GM19372 (cell line): ENCODE measurements around the gene FOXJ3.

Source experiments
- ATAC-seq: cut with Tn5 transposase; IDR thresholded peaks from one replicate; pipeline ENCODE4 v1.9.1; 2021; ENCODE audit warnings: mild to moderate bottlenecking, low read depth, moderate library complexity; ENCODE audit not compliant: unreplicated experiment

The FOXJ3 gene

DNA sequence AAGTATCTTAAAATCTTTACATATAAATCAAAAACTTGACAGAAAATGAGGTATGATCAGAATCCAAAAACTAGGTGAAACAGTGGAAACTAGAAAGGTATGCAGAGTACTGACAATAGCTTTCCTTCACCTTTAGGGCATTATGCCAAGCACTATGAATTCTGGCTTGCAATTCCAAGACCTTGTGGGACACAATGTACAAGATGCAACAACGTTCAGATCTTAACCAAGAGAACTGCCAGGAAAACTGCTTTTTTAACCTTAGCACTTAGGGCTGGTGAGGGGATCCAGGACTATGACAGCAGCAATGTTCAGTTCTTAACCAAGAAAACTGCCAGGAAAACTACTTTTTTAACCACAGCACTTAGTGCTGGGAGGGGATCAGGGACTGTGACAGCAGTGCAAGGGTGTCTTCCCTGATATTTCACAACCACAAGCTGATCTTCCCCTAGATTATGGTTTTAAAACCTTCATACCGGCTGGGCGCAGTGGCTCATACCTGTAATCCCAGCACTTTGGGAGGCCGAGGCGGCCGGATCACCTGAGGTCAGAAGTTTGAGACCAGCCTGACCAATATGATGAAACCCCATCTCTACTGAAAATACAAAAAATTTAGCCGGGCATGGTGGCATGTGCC is 22.3 kb downstream of the FOXJ3 start:
- ATAC-seq: no peak

DNA sequence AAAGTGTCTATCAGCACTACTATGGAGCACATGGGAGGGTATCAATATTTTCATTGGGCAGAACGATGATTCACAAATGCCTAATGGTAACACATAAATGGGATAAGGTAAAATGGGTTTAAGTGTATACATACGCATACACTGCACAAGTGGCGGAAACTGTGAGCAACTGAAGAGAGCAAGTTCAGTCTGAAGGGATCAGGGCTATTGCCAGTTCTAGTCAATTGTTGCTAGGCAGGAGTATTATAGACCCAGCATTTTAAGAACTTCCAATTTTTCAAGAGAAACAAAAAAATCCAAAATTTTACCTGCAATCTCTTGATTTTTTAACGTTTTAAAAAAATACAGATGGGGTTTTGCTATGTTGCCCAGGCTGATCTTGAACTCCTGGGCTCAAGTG is 23.1 kb downstream of the FOXJ3 start:
- no peak for ATAC-seq

DNA sequence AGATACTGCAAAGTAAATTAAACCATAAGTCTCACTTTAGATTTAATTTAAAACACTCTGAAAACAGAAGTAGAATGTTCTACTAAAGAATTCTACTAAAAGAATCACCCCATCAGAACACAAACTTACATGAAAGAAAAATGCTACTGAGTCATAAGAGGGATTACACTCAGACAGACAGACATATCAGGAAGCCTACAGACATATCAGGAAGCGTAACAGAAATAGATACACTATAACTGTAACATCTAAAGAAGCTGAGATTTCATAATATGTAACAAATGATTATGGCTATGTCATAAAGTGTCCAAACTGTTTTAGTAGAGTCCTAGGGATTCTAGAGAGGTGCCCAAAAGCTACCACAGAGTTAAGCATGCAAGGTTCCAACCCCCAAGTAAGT is 23.9 kb downstream of the FOXJ3 start:
- ATAC-seq: no peak

DNA sequence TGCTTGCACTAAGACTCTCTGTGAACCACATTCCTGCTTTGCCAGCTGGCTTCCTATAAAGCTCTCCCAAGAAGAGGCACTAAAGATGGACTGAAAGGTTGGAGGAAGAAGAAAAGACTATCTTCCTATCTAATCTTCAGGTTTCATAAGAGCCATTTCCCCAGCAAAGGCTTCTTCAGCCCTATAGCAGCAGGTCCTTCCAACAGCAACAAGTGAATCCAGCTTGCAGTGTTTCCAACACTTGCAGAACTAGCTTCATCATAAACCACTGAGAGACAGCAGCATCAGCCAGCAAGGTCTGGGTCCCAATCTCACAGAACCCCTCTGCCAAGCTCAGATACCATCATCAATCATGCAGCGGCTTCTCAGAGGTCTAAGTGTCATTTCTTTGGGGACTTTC is 28.1 kb downstream of the FOXJ3 start:
- ATAC-seq: no peak

DNA sequence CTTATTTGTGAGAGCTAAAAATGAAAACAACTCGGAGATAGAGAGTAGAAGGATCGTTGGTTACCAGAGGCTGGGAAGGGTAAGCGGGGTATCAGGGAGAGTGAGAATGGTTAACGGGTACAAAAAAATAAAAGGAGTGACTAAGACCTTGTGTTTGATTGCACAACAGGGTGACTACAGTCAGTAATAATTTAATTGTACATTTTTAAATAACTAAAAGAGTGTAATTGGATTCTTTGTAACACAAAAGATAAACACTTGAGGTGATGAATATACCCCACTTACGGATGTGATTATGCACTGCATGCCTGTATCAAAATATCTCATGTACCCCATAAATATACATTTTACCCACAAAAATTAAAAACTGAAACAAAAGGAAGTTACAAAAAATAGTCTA is 29.4 kb downstream of the FOXJ3 start:
- ATAC-seq: no peak

DNA sequence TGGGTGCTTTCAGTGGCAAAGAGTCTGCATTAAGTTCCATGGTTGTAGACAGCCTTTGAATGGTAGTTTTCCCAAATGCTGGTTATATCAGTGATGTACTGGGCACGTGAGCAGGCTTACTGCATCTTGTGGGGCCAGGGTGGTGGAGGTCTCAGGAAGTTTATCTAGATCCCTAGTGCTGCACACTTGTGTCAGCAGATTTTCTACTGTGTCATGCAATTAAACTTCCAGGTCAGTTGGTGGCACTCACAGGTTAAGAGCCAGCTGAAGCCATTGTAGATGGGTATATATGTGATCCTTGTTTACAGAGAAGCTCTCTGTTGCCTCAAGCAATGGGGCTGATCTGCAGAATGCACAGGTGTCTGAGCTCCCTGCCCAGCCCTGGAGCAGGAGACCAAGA is 33.0 kb downstream of the FOXJ3 start:
- ATAC-seq: no peak

DNA sequence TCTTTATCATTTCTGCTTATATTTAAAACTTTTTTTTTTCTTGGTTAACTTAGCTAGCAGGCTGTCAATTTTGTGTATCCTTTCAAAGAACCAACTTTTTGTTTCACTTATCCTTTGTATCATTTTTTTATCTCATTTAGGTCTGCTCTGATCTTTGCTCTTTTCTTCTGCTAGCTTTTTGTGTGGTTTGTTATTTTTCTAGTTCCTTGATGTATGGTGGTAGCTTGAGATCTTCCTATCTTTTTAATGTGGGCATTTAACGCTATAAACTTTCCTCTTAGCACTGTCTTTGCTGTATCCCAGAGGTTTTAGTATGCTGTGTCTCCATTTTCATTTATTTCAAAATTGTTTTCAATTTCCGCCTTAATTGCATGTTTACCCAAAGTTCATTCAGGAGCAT is 36.5 kb downstream of the FOXJ3 start:
- no peak for ATAC-seq

DNA sequence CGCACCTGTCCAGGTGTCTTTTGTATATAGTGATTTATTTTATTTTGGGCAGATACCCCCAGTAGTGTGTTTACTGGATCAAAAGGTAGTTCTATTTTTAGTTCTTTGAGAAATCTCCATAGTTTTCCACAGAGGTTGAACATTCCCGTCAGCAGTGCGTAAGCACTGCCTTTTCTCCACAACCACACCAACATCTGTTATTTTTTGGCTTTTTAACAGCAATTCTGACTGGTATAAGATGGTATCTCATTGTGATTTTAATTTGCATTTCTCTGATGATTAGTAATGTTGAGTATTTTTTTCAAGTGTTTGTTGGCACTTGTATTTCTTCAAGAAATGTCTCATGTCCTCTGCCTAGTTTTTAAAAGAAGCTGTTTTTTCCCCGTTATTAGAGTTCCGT is 39.2 kb downstream of the FOXJ3 start:
- ATAC-seq: no peak

DNA sequence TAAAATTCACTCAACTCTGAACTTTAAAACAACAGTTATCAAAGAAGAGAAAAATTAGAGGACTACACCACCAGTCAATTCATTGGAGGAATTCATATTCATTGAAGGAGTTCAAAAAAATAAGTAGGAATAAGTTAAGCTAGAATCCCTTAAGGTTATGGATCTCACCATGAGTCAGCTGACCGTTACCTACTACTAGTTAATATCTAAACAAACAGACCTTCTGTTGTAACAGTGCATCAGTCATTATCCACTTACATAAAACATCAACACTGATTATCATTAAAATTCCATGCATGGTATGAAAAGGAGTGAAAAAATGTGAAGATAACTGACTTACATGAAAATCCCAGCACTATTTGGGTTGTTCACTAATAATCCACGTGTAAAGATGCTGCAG is 44.9 kb downstream of the FOXJ3 start:
- no peak for ATAC-seq

DNA sequence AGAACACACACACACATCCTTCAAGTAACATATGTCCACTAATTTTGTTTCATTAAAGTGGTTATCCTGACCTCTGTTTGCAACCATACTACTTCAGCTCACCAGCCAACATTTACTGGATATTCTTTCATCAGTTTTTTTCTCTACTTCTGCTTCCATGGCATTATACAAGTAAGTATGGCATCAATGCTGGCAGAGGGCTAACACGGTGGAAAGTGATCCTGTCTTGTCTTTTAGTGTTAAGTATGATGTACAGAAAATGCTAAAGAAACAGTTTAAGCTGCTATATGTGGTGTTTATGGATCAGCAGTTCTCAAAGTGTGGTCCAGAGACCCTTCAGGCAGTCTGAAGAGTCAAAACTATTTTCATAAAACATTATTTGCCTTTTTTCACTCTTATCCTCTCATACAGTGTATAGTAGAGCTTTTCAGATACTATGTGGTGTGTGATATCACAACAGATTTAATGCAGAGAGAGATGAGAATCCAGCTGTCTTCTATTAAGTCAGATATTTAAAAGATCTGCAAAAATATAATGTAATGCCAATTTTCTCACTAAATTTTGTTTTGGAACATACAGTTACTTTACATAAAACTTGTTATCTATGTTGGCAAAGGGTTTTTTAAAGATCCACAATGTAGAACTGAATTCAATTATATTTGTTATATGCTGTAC is 46.6 kb downstream of the FOXJ3 start:
- no peak for ATAC-seq

DNA sequence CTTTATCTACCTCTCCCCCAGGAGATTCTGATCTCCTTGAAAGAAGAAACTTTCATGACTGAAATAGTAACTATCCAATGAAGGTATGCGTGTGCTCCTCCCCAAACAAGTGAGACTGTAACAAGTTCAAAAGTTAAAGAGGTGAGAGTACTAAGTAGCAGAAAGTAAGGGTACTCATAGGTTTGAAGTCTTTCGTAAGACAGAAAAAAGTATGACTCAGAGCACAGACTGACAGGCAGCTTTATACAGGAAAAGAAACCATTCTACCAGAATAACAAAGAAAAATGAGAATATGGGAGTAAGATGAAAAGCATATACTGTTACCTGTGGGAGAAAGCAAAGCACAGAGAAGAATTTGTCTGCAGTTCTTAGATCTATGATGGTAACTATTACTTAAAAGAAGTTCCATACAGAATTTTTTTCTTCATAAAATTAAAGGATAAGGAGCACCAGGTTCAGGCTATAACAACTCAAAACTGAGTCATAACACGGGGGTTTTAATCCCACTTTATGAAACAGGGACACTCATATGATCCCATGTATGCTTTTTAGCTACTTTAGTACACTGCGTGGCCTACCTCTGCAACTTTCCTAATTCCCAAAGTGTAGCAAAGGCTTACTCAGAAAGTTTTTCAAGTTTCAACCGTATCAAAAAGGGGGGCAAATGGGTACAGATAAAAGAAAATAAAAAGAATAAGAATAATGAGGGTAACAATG is 52.0 kb downstream of the FOXJ3 start:
- no peak for ATAC-seq

DNA sequence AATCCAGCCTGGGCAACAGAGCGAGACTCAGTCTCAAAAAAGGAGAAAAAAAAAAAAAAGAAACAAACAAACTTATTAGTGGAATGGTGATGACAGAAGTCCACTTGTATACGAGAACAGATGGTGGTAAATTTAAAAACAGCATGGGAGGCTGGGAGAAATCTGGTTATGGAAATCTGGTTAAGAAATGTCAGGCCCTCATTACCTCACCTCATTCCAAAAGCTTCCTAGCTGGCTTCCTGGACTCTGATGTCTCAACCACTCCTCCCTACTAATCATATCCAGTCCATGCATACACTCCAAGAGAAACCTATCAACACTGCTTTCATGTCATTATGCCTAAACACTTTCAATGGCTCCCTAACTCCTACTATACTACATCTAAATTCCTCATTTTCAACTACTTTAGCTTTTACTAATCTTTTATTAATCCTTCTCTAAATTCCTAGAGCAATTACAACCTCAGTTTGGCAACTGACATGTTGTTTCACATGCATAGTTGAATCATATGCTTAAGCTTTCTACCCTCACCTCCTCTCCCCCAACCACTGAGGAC is 52.9 kb downstream of the FOXJ3 start:
- no peak for ATAC-seq

DNA sequence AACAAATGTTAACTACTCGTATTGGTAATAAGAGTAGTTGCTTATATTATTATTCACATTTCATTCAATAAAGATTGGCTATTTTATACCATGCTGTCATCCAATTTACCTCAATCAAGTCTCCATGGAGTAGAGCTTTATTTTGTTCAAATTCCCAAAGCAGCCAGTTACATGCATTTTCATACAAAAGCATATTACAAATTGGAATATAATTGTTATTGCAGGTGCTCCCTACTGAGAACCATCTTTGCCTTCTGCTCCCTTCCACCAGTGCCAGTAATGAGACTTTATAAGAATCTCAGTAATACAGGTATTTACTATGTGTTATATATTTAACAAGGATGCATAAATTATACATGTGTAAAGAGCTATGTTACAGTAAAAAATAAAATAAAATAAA is 54.2 kb downstream of the FOXJ3 start:
- ATAC-seq: no peak

DNA sequence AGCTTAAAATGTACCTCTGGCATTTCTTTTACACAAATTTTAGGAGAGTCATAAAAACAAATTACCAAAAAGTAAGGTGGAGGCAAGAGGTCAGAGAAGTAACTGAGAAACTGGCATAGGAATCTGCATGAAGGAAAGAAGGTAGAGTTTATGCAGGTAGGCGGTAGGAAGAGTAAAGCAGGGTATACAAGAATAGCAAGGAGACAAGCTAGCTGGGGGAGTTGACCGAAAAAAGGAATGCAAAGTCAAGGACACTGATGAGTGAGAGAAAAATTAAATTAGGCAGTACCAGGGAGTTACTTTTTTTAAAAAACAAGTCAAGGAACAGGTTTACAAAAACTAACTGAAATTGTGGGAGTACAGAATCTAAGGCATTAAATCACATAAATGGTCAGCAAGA is 56.0 kb downstream of the FOXJ3 start:
- no peak for ATAC-seq

DNA sequence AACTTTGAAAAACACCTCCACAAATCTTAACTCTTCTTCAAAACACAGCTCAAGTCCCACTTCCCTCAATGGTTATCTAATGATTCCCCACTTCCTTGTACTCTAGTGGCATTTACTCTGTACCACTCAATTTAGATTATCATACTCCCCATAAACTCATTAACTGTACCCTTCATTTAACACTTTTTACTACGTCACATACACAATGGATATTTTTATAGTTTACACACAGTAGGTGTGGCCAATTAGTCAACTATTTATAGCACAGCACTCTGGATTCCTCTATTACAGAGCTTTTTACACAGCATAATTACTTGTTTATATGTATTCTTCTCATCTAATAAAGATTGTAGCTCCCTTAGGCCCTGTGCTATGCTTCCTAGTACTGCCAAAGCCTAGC is 62.1 kb downstream of the FOXJ3 start:
- no peak for ATAC-seq

DNA sequence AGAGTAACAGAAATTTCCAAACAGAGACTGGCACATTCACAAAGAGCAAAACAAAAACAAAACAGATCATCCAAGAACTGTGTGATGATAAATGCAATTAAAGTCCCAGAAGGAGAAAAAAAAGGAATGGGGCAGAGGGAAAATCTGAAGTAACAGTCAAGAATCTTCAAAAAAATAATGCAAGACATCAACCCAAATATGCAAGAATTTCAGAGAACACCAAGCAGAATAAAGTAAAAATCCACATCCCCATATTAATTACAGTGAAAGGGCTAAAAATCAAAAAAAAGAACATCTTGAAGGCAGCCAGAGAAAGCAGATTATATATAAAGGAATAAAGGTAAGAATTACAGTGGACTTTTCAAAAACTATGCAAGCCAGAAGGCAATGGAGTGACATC is 67.1 kb downstream of the FOXJ3 start:
- ATAC-seq: no peak

DNA sequence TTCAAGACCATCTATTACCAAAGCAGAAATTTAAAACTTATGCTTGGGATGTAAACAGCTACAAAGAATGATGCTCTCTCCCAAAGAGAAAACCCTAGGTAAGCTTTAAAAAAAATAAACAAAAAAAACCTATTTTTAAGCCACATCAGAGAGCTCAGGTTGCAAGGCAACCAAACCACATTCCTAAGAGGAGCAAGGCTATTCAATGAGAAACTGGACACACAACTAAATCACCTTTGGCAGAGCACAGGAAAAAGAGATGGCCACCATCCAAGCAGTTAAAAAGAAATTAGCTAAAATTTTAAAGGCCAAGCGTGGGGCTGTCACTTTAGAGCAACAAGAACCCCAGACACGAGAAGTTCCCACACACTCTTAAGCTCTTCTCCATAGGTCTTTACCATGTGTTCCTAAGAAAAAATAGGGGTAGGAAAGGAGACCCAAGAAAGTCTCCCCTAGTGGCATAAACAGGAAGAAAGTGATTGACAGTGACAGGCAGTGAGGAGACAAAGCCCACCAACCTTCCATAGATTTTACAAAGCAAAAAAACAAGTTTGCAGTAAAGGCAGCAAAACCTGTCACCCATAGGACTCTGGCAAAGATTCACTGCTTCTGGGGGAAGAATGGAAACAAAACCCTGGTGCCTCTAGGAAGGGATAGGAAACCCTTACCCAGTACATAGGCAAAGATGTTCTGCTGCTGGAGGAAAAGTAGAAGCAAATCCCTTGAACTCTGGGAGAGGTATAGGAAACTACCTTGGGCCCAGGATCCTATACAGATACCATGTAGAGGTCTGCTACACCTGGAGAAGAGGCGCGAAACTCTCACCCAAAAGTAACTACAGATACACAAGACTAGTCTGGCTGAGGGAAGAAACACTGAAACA is 68.5 kb downstream of the FOXJ3 start:
- ATAC-seq: no peak

DNA sequence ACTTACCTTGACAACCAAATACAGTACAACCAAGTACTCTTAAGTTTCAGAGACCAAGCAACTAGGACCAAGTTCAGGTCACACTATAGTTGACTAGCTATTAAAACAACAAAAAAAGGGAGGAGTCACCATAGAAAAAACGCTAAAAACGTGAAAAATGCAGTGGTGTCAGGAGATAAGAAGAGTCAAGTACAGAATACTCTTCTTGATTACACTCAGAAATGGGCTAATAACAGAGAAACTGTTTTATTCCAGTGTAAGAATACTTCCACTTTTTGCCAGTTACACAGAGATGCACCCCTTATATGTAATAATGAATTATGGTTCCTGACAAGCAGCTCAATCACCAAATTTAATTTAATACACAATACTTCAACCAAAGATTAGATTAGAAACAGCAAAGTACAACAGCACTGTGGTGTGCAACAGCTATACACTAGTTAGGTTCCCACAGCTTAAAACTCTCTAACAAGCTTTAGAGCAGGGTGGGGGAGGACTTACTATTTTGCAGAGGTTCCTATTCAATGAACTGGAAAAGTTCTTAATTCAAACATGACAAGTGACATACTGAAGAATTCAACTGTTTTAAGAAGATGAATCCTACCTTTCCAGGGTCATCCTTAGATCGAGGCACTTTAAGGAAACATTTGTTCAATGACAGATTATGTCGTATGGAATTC is 70.4 kb downstream of the FOXJ3 start:
- ATAC-seq: no peak

DNA sequence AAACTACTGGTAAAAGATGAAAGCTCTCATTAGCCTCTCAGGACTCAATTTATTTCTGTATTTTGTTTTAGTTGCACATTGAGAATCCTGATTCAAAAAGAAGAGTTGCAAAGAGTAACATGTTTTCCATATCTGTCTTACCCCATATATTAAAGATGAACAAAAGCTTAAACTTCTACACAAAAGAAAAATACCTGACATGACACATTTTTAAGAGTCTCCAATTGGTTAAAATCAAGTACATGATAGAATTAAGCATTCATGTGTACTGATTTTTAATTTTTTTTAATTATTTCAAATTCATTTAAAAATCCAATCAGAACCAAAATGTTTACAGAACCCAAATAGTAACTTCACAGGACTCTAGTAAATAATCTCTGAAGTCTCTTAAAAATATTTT is 72.0 kb downstream of the FOXJ3 start:
- no peak for ATAC-seq

DNA sequence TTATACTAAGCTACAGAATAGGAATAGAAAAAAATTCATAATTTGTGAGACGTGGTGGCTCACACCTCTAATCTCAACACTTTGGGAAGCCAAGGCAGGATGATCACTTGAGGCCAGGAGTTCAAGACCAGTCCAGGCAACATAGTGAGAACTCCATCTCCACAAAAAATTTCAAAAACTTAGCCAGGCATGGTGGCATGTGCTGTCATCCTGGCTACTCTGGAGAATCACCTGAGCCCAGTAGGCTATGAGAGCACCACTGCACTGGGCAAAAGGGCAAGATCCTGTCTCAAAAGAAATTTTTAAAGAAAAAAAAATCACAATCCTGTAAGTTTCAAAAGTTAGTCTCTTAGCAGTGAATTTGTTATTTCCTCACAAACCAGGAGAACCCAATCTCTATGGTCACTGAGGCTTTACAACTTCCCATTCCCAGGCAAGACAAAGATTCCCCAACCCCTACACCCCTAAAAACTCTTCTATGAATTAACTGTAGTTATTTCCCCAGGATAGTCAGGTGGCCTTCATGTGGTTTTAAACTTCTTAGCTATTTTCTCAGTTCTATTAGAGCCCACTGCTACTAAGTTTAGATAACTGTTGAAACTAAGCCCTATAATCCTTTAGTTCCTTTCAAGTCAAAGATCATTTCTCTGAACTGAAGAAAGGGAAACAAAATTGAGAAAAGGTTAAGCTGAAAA is 74.5 kb downstream of the FOXJ3 start:
- no peak for ATAC-seq
